Activated CD8-positive, alpha-beta memory T cell treated with anti-CD3 and anti-CD28 coated beads, Interleukin-2, amount 10 ng/mL, durations not matched to agents 7 days and 5 days (primary cell): ENCODE data around the gene IFNA21. TPM values are rescaled to one million over a fixed set of nuclear protein-coding genes. Genes with fewer than 3 reads are reported as not detected.
"Not testable (repeated sequence)": the region's sequence is repeated elsewhere in the genome, so short reads cannot be mapped to it uniquely, and the experiment has no call there.

ENCODE experiments used
- ATAC-seq: fragments of 150-1000 bp; cut with Tn5 transposase; one replicate; pipeline ENCODE4 v1.10.0; 2021; ENCODE audit warnings: moderate library complexity
- CTCF ChIA-PET: fragments of 350-600 bp; sonication (Branson Sonifier 250); formaldehyde crosslinking; loops from one replicate; lab custom pipeline; 2021; ENCODE audit warnings: antibody characterized with exemption; lab: Charles Lee
- DNase-seq: peaks from one replicate; pipeline ENCODE4 v3.0.0-alpha.2; 2020
- H3K27ac Mint-ChIP-seq: one replicate; pipeline ENCODE4 v1.8.0; 2021; ENCODE audit warnings: mild to moderate bottlenecking, mixed read lengths
- H3K27me3 Mint-ChIP-seq: one replicate; pipeline ENCODE4 v1.8.0; 2021; ENCODE audit warnings: mixed read lengths
- H3K36me3 Mint-ChIP-seq: one replicate; pipeline ENCODE4 v1.8.0; 2021; ENCODE audit warnings: mild to moderate bottlenecking, mixed read lengths
- H3K4me1 Mint-ChIP-seq: one replicate; pipeline ENCODE4 v1.8.0; 2021; ENCODE audit warnings: mixed read lengths
- H3K4me3 Mint-ChIP-seq: one replicate; pipeline ENCODE4 v1.8.0; 2021; ENCODE audit warnings: mild to moderate bottlenecking, moderate library complexity, mixed read lengths
- H3K9me3 Mint-ChIP-seq: one replicate; pipeline ENCODE4 v1.8.0; 2022; ENCODE audit warnings: low read depth, mixed read lengths
- total RNA-seq, 2 experiments: library from RNA; stranded (reverse); gene quantifications; one replicate each; pipeline ENCODE4 v1.2.3, GENCODE V29; 2021

IFNA21 gene
- total RNA-seq, 2 experiments from 2014 or later: not detected

- Mint-ChIP-seq H3K4me3 (no peak overlapping the region), H3K4me1 (no peaks in the 10 kb centered on the region), H3K27me3 (peaks cover 13% of the 10 kb centered on the region), H3K27ac (no peak overlapping the region), H3K36me3 (no peaks in the 10 kb centered on the region), H3K9me3 (no peaks in the 10 kb centered on the region)
- no peak for DNase-seq
- CTCF ChIA-PET: no interaction called here
- no peak for ATAC-seq
Measured at GRCh38 chr9:21172156-21172555, 5.7 kb upstream of the IFNA21 start.

GRCh38 chr9:21171351-21171750 is 4.9 kb upstream of the IFNA21 start:
- Mint-ChIP-seq H3K4me3 (no peak overlapping the region), H3K9me3 (no peaks in the 10 kb centered on the region), H3K27me3 (peaks cover 10% of the 10 kb centered on the region), H3K4me1 (no peaks in the 10 kb centered on the region), H3K27ac (no peak overlapping the region), H3K36me3 (no peaks in the 10 kb centered on the region)
- CTCF ChIA-PET: no interaction called here
- DNase-seq (no peak), ATAC-seq (no peak)

- DNase-seq: no peak
- Mint-ChIP-seq H3K9me3 (peaks cover 3% of the 10 kb centered on the region), H3K4me3 (no peak overlapping the region), H3K36me3 (peaks cover 11% of the 10 kb centered on the region), H3K27ac (no peak overlapping the region), H3K4me1 (peaks cover 14% of the 10 kb centered on the region), H3K27me3 (peaks cover 3% of the 10 kb centered on the region)
- CTCF ChIA-PET: no interaction called here
- no peak for ATAC-seq
Measured at GRCh38 chr9:21165516-21165915, 944 bp downstream of the IFNA21 start.

GRCh38 chr9:21160178-21160577 is 6.3 kb downstream of the IFNA21 start:
- Mint-ChIP-seq H3K9me3 (peaks cover 8% of the 10 kb centered on the region), H3K27ac (peak overlapping the region; percentile 81), H3K4me3 (peak overlapping the region; percentile 44), H3K4me1 (peaks cover 42% of the 10 kb centered on the region), H3K27me3 (no peaks in the 10 kb centered on the region), H3K36me3 (peaks cover 23% of the 10 kb centered on the region)
- peak; percentile 94 for ATAC-seq
- CTCF ChIA-PET: interaction anchor here (0.7 to 2.1 kb wide), 3 partner anchors 23 to 69 kb away, joined by 3 to 18 read pairs (median 4); no protein-coding TSS in a partner anchor
- peak; percentile 88 for DNase-seq

- Mint-ChIP-seq H3K4me3 (no peak overlapping the region), H3K4me1 (peaks cover 35% of the 10 kb centered on the region), H3K36me3 (peaks cover 12% of the 10 kb centered on the region), H3K9me3 (peaks cover 5% of the 10 kb centered on the region), H3K27ac (no peak overlapping the region), H3K27me3 (peaks cover 3% of the 10 kb centered on the region)
- no peak for ATAC-seq
- CTCF ChIA-PET: interaction anchor here (1.0 kb wide), 1 partner anchor 241 kb away, joined by 3 read pairs; no protein-coding TSS in a partner anchor
- DNase-seq: no peak
Measured at GRCh38 chr9:21155501-21155900, 11.0 kb downstream of the IFNA21 start.

- peaks cover 25% of the 10 kb centered on the region for H3K4me1 Mint-ChIP-seq
- DNase-seq (peak; percentile 53), ATAC-seq (peak; percentile 90)
- peak overlapping the region; percentile 18 for H3K4me3 Mint-ChIP-seq
- CTCF ChIA-PET: interaction anchor here (0.8 to 2.0 kb wide), 12 partner anchors 9 to 633 kb away, joined by 3 to 10 read pairs (median 4); partner anchors contain the start of gene IFNW1
- peaks cover 5% of the 10 kb centered on the region for H3K9me3 Mint-ChIP-seq
- peak overlapping the region; percentile 66 for H3K27ac Mint-ChIP-seq
- H3K27me3 Mint-ChIP-seq: peaks cover 3% of the 10 kb centered on the region
- H3K36me3 Mint-ChIP-seq: peaks cover 12% of the 10 kb centered on the region
Measured at GRCh38 chr9:21154018-21154608, 12.3 kb downstream of the IFNA21 start.

- DNase-seq: no peak
- Mint-ChIP-seq H3K36me3 (peaks cover 14% of the 10 kb centered on the region), H3K4me1 (peaks cover 20% of the 10 kb centered on the region), H3K27ac (no peak overlapping the region), H3K4me3 (no peak overlapping the region), H3K27me3 (peaks cover 3% of the 10 kb centered on the region), H3K9me3 (peaks cover 6% of the 10 kb centered on the region)
- ATAC-seq: peak; percentile 21
- CTCF ChIA-PET: interaction anchor here (0.8 to 2.0 kb wide), 12 partner anchors 9 to 634 kb away, joined by 3 to 10 read pairs (median 4); partner anchors contain the start of gene IFNW1
Measured at GRCh38 chr9:21153336-21154017, 13.0 kb downstream of the IFNA21 start.

GRCh38 chr9:21144603-21145002 is 21.9 kb downstream of the IFNA21 start:
- H3K27me3 Mint-ChIP-seq: no peaks in the 10 kb centered on the region
- peaks cover 40% of the 10 kb centered on the region for H3K36me3 Mint-ChIP-seq
- H3K27ac Mint-ChIP-seq: peak overlapping the region; percentile 84
- ATAC-seq (peak; percentile 59), DNase-seq (no peak)
- CTCF ChIA-PET: interaction anchor here (2.3 kb wide), 1 partner anchor 9 kb away, joined by 10 read pairs; no protein-coding TSS in a partner anchor
- H3K9me3 Mint-ChIP-seq: peaks cover 15% of the 10 kb centered on the region
- H3K4me1 Mint-ChIP-seq: peaks cover 35% of the 10 kb centered on the region
- H3K4me3 Mint-ChIP-seq: peak overlapping the region; percentile 7

- peaks cover 4% of the 10 kb centered on the region for H3K9me3 Mint-ChIP-seq
- H3K27ac Mint-ChIP-seq: peak within 1 kb of the TSS; percentile 24
- peak; percentile 53 for ATAC-seq
- peaks cover 35% of the 10 kb centered on the region for H3K4me1 Mint-ChIP-seq
- H3K36me3 Mint-ChIP-seq: peaks cover 19% of the 10 kb centered on the region
- CTCF ChIA-PET: interaction anchor here (0.8 to 1.6 kb wide), 3 partner anchors 9 to 42 kb away, joined by 3 to 4 read pairs (median 3); no protein-coding TSS in a partner anchor
- DNase-seq: no peak
- no peak within 1 kb of the TSS for H3K4me3 Mint-ChIP-seq
- H3K27me3 Mint-ChIP-seq: peaks cover 3% of the 10 kb centered on the region
Measured at GRCh38 chr9:21141427-21141882, 25.0 kb downstream of the IFNA21 start, which contains the start of gene IFNW1. IFNW1 (minus strand) TSS chr9:21141832; CDS start chr9:21141570, 262 bp downstream.

GRCh38 chr9:21137020-21137419 is 29.4 kb downstream of the IFNA21 start:
- peaks cover 8% of the 10 kb centered on the region for H3K27me3 Mint-ChIP-seq
- peaks cover 10% of the 10 kb centered on the region for H3K4me1 Mint-ChIP-seq
- DNase-seq: no peak

GRCh38 chr9:21135736-21136135 is 30.7 kb downstream of the IFNA21 start:
- H3K4me3 Mint-ChIP-seq: no peak overlapping the region
- peaks cover 3% of the 10 kb centered on the region for H3K36me3 Mint-ChIP-seq
- CTCF ChIA-PET: no interaction called here
- peaks cover 8% of the 10 kb centered on the region for H3K27me3 Mint-ChIP-seq
- ATAC-seq (no peak), DNase-seq (no peak)
- H3K9me3 Mint-ChIP-seq: no peaks in the 10 kb centered on the region
- peaks cover under 1% of the 10 kb centered on the region for H3K4me1 Mint-ChIP-seq
- H3K27ac Mint-ChIP-seq: no peak overlapping the region

More at GRCh38 chr9:21137020-21137419, 29.4 kb downstream of the IFNA21 start:
- no peak for ATAC-seq
- H3K36me3 Mint-ChIP-seq: peaks cover 8% of the 10 kb centered on the region
- CTCF ChIA-PET: interaction anchor here (1.2 kb wide), 1 partner anchor 26 kb away, joined by 5 read pairs; no protein-coding TSS in a partner anchor
- no peaks in the 10 kb centered on the region for H3K9me3 Mint-ChIP-seq
- no peak overlapping the region for H3K27ac Mint-ChIP-seq
- H3K4me3 Mint-ChIP-seq: no peak overlapping the region

- DNase-seq, CTCF ChIA-PET, H3K4me3 Mint-ChIP-seq, ATAC-seq, H3K9me3 Mint-ChIP-seq, H3K27ac Mint-ChIP-seq: not testable (repeated sequence)
- peaks cover 16% of the 10 kb centered on the region for H3K27me3 Mint-ChIP-seq
- peaks cover 12% of the 10 kb centered on the region for H3K4me1 Mint-ChIP-seq
- peaks cover 15% of the 10 kb centered on the region for H3K36me3 Mint-ChIP-seq
Measured at GRCh38 chr9:21128186-21128585, 38.3 kb downstream of the IFNA21 start.

GRCh38 chr9:21121595-21122251 is 44.7 kb downstream of the IFNA21 start:
- Mint-ChIP-seq H3K4me1 (peaks cover 10% of the 10 kb centered on the region), H3K27me3 (peaks cover 33% of the 10 kb centered on the region), H3K9me3 (peaks cover 1% of the 10 kb centered on the region), H3K36me3 (no peaks in the 10 kb centered on the region), H3K27ac (no peak overlapping the region), H3K4me3 (no peak overlapping the region)
- CTCF ChIA-PET: interaction anchor here (1.2 kb wide), 1 partner anchor 11 kb away, joined by 6 read pairs; no protein-coding TSS in a partner anchor
- DNase-seq: no peak
- no peak for ATAC-seq
